NCI-H2171 (cell line): ENCODE measurements around the gene NAV3.

ENCODE experiments used
- DNase-seq: peaks from one replicate; lab custom pipeline; 2025; lab: John Stamatoyannopoulos, UW

The NAV3 gene

GRCh38 chr12:78186670-78187069 lies 356.0 kb downstream of the NAV3 start:
- DNase-seq, result no peak

- no peak for DNase-seq
These were observed 357.0 kb downstream of the NAV3 start for GRCh38 chr12:78187741-78188140.

GRCh38 chr12:78189656-78190055 lies 359.0 kb downstream of the NAV3 start:
- DNase-seq, result no peak

GRCh38 chr12:78191611-78192010 lies 360.9 kb downstream of the NAV3 start:
- DNase-seq, result no peak

- peak; percentile 62 for DNase-seq
These were observed 362.3 kb downstream of the NAV3 start for GRCh38 chr12:78192979-78193378.

GRCh38 chr12:78194448-78194847 lies 363.8 kb downstream of the NAV3 start:
- no peak for DNase-seq

- DNase-seq, result no peak
These were observed 368.2 kb downstream of the NAV3 start for GRCh38 chr12:78198896-78199295.

GRCh38 chr12:78199926-78200325 lies 369.2 kb downstream of the NAV3 start:
- no peak for DNase-seq

GRCh38 chr12:78204926-78205325 lies 374.2 kb downstream of the NAV3 start:
- no peak for DNase-seq

- DNase-seq, result no peak
These were observed 377.4 kb downstream of the NAV3 start for GRCh38 chr12:78208092-78208491.

GRCh38 chr12:78209846-78210505 lies 379.3 kb downstream of the NAV3 start:
- DNase-seq, result peak; percentile 99

- DNase-seq, result no peak
These were observed 379.8 kb downstream of the NAV3 start for GRCh38 chr12:78210506-78210860.

- DNase-seq, result no peak
These were observed 380.2 kb downstream of the NAV3 start for GRCh38 chr12:78210894-78211302.

- DNase-seq, result no peak
These were observed 390.1 kb downstream of the NAV3 start for GRCh38 chr12:78220811-78221210.

GRCh38 chr12:78224154-78224553 lies 393.5 kb downstream of the NAV3 start:
- no peak for DNase-seq

- no peak for DNase-seq
These were observed 396.1 kb downstream of the NAV3 start for GRCh38 chr12:78226763-78227162.

- no peak for DNase-seq
These were observed 399.0 kb downstream of the NAV3 start for GRCh38 chr12:78229591-78230101.

GRCh38 chr12:78232756-78233155 lies 402.1 kb downstream of the NAV3 start:
- DNase-seq, result no peak

GRCh38 chr12:78236264-78236663 lies 405.6 kb downstream of the NAV3 start:
- DNase-seq, result no peak

- no peak for DNase-seq
These were observed 408.9 kb downstream of the NAV3 start for GRCh38 chr12:78239544-78239943.

- DNase-seq, result no peak
These were observed 410.1 kb downstream of the NAV3 start for GRCh38 chr12:78240827-78241226.

GRCh38 chr12:78241446-78241845 lies 410.8 kb downstream of the NAV3 start:
- peak; percentile 35 for DNase-seq

GRCh38 chr12:78244916-78245507 lies 414.3 kb downstream of the NAV3 start:
- DNase-seq, result no peak

- no peak for DNase-seq
These were observed 417.6 kb downstream of the NAV3 start for GRCh38 chr12:78248321-78248720.
